H9 (cell line): ENCODE measurements around the gene ABCA4. TPM values are rescaled to one million over a fixed set of nuclear protein-coding genes. Genes with fewer than 3 reads are reported as not detected.

Experiments used
- DNase-seq: peaks from one replicate; pipeline ENCODE4 v3.0.0-alpha.2; 2017
- H2AFZ ChIP-seq: one replicate; pipeline ENCODE4 v1.6.1; 2013; ENCODE audit warnings: mild to moderate bottlenecking, low read length, control low read depth, moderate library complexity
- H2AK5ac ChIP-seq: 2 replicates; pipeline ENCODE4 v1.6.1; 2013; ENCODE audit warnings: low read length, control low read depth, mixed read lengths; ENCODE audit not compliant: insufficient read length
- H2BK120ac ChIP-seq: one replicate; pipeline ENCODE4 v1.6.1; 2013; ENCODE audit warnings: low read depth, mild to moderate bottlenecking, low read length, control low read depth, inconsistent platforms; ENCODE audit not compliant: poor library complexity, severe bottlenecking
- H2BK12ac ChIP-seq: 2 replicates; pipeline ENCODE4 v1.6.1; 2013; ENCODE audit warnings: low read length, control low read depth, mixed read lengths, low read depth; ENCODE audit not compliant: insufficient read length
- H2BK15ac ChIP-seq: 2 replicates; pipeline ENCODE4 v1.6.1; 2013; ENCODE audit warnings: low read depth, low read length, control low read depth
- H2BK20ac ChIP-seq: one replicate; pipeline ENCODE4 v1.6.1; 2013; ENCODE audit warnings: low read depth, mild to moderate bottlenecking, low read length, control low read depth, inconsistent platforms; ENCODE audit not compliant: poor library complexity, severe bottlenecking
- H2BK5ac ChIP-seq: 2 replicates; pipeline ENCODE4 v1.6.1; 2013; ENCODE audit warnings: low read length, control low read depth, mixed read lengths; ENCODE audit not compliant: insufficient read length
- H3K14ac ChIP-seq: 2 replicates; pipeline ENCODE4 v1.6.1; 2013; ENCODE audit warnings: low read length, control low read depth; ENCODE audit not compliant: insufficient read depth
- H3K18ac ChIP-seq: 2 replicates; pipeline ENCODE4 v1.6.1; 2013; ENCODE audit warnings: low read depth, mild to moderate bottlenecking, mixed read lengths, low read length, control low read depth; ENCODE audit not compliant: insufficient read length
- H3K23ac ChIP-seq: 2 replicates; pipeline ENCODE4 v1.6.1; 2013; ENCODE audit warnings: low read length, control low read depth, mixed read lengths, low read depth; ENCODE audit not compliant: insufficient read length
- H3K23me2 ChIP-seq: 2 replicates; pipeline ENCODE4 v1.6.1; 2013; ENCODE audit warnings: low read depth, mild to moderate bottlenecking, mixed read lengths, low read length, control low read depth; ENCODE audit not compliant: insufficient read length, poor library complexity, severe bottlenecking
- H3K27ac ChIP-seq: 2 replicates; pipeline ENCODE4 v1.5.1; 2013; ENCODE audit warnings: low read length, control low read depth, mixed read lengths, low read depth; ENCODE audit not compliant: insufficient read length
- H3K27me3 ChIP-seq: 2 replicates; pipeline ENCODE4 v1.6.1; 2013; ENCODE audit warnings: low read length, control low read depth, inconsistent platforms; ENCODE audit not compliant: insufficient read depth
- H3K4ac ChIP-seq: 2 replicates; pipeline ENCODE4 v1.6.1; 2013; ENCODE audit warnings: low read depth, mild to moderate bottlenecking, control low read depth, inconsistent platforms, low read length, moderate library complexity
- H3K4me1 ChIP-seq: 2 replicates; pipeline ENCODE4 v1.6.1; 2013; ENCODE audit warnings: low read length, control low read depth, inconsistent platforms; ENCODE audit not compliant: insufficient read depth
- H3K4me2 ChIP-seq: 2 replicates; pipeline ENCODE4 v1.6.1; 2013; ENCODE audit warnings: low read length, control low read depth, mixed read lengths; ENCODE audit not compliant: insufficient read length, insufficient read depth
- H3K56ac ChIP-seq: 2 replicates; pipeline ENCODE4 v1.6.1; 2013; ENCODE audit warnings: low read depth, mild to moderate bottlenecking, mixed read lengths, low read length, control low read depth; ENCODE audit not compliant: insufficient read length
- H3K79me1 ChIP-seq: 2 replicates; pipeline ENCODE4 v1.6.1; 2013; ENCODE audit warnings: low read depth, mild to moderate bottlenecking, moderate library complexity, low read length, control low read depth, inconsistent platforms; ENCODE audit not compliant: insufficient read depth, poor library complexity, severe bottlenecking
- H3K79me2 ChIP-seq: 2 replicates; pipeline ENCODE4 v1.6.1; 2013; ENCODE audit warnings: low read length, control low read depth, inconsistent platforms; ENCODE audit not compliant: insufficient read depth
- H3K9ac ChIP-seq: 2 replicates; pipeline ENCODE4 v1.6.1; 2013; ENCODE audit warnings: low read length, control low read depth, mixed read lengths; ENCODE audit not compliant: insufficient read length; ENCODE audit errors: extremely low read depth
- H3K9me3 ChIP-seq: one replicate; pipeline ENCODE4 v1.6.1; 2013; ENCODE audit warnings: low read depth, low read length, inconsistent platforms; ENCODE audit not compliant: control insufficient read depth
- H3T11ph ChIP-seq: one replicate; pipeline ENCODE4 v1.6.1; 2013; ENCODE audit warnings: mild to moderate bottlenecking, low read length, control low read depth, inconsistent platforms
- H4K20me1 ChIP-seq: one replicate; pipeline ENCODE4 v1.6.1; 2013; ENCODE audit not compliant: control insufficient read depth, insufficient read length, insufficient read depth
- H4K5ac ChIP-seq: 2 replicates; pipeline ENCODE4 v1.6.1; 2013; ENCODE audit warnings: low read depth, mild to moderate bottlenecking, mixed read lengths, low read length, control low read depth; ENCODE audit not compliant: insufficient read length
- H4K8ac ChIP-seq: replicated peaks from 2 replicates; pipeline ENCODE4 v1.6.1; 2013; ENCODE audit warnings: low read length, control low read depth, mixed read lengths, low read depth; ENCODE audit not compliant: insufficient read length
- H4K91ac ChIP-seq: 2 replicates; pipeline ENCODE4 v1.6.1; 2013; ENCODE audit warnings: low read depth, mild to moderate bottlenecking, moderate library complexity, mixed read lengths, low read length, control low read depth; ENCODE audit not compliant: insufficient read length
- H3K27ac Mint-ChIP-seq, 3 experiments: 2 replicates in 2 of 3; 3 replicates in 1 of 3; pipeline ENCODE4 v1.8.0; 2020 to 2021; ENCODE audit warnings: mixed read lengths in 3 of 3, mild to moderate bottlenecking in 1 of 3, moderate library complexity in 1 of 3
- H3K27me3 Mint-ChIP-seq: 2 replicates; pipeline ENCODE4 v1.8.0; 2021; ENCODE audit warnings: low read depth, mild to moderate bottlenecking, moderate library complexity, mixed read lengths
- H3K36me3 Mint-ChIP-seq, 3 experiments: 2 replicates in 2 of 3; 3 replicates in 1 of 3; pipeline ENCODE4 v1.8.0; 2020 to 2021; ENCODE audit warnings: low read depth in 3 of 3, mixed read lengths in 3 of 3; ENCODE audit not compliant: insufficient read depth in 1 of 3
- H3K4me1 Mint-ChIP-seq, 2 experiments: 2 replicates each; pipeline ENCODE4 v1.8.0; 2020; ENCODE audit warnings: mixed read lengths in 2 of 2
- H3K4me3 Mint-ChIP-seq, 2 experiments: 2 replicates in 1 of 2; 3 replicates in 1 of 2; pipeline ENCODE4 v1.8.0; 2020 to 2021; ENCODE audit warnings: mild to moderate bottlenecking in 2 of 2, mixed read lengths in 2 of 2, moderate library complexity in 1 of 2
- H3K9me3 Mint-ChIP-seq, 2 experiments: 2 replicates in 1 of 2; 3 replicates in 1 of 2; pipeline ENCODE4 v1.8.0; 2020; ENCODE audit warnings: mild to moderate bottlenecking in 2 of 2, mixed read lengths in 2 of 2, moderate library complexity in 1 of 2
- CTCF ChIP-seq: fragments of 200-600 bp; sonication (generic); conservative IDR thresholded peaks from 3 replicates; pipeline ENCODE4 v1.8.0; 2021; ENCODE audit warnings: antibody characterized with exemption, mild to moderate bottlenecking
- WGBS: extraction: QIAGEN DNeasy Blood & Tissue Kit; methylation state at CpG from one replicate; pipeline ENCODE4 v1.1.7; 2013; ENCODE audit warnings: missing lambda C conversion rate, low lambda C conversion rate, mixed read lengths; ENCODE audit not compliant: insufficient read length; ENCODE audit errors: extremely low coverage; 5-methylcytosine and 5-hydroxymethylcytosine counted together
- total RNA-seq: library from RNA; stranded (reverse); gene quantifications from 2 replicates; pipeline ENCODE4 v1.2.1, GENCODE V29; 2021

Gene ABCA4
- total RNA-seq, 1 experiment from 2014 or later = not detected

GRCh38 chr1:93993731-93994130 is 127.2 kb downstream of the ABCA4 start:
- no peak overlapping the region for H4K5ac ChIP-seq
- H3K9ac ChIP-seq = no peak overlapping the region
- H3K27me3 ChIP-seq = no peaks in the 10 kb centered on the region
- H3K27ac ChIP-seq = no peak overlapping the region
- H3K79me2 ChIP-seq = no peaks in the 10 kb centered on the region
- no peaks in the 10 kb centered on the region for H3K79me1 ChIP-seq
- H4K20me1 ChIP-seq = no peaks in the 10 kb centered on the region
- no peak overlapping the region for H2BK12ac ChIP-seq
- no peak overlapping the region for H3K4me2 ChIP-seq
- H3K18ac ChIP-seq = no peak overlapping the region
- no peak overlapping the region for H3T11ph ChIP-seq
- TF ChIP-seq CTCF = no peak
- no peak overlapping the region for H2BK120ac ChIP-seq
- Mint-ChIP-seq H3K4me1 (no peaks in the 10 kb centered on the region; a peak in 2 of 4 replicates), H3K36me3 (no peaks in the 10 kb centered on the region), H3K27ac (peak overlapping the region in 1 of 3 experiments; percentile 59; a peak in 1 of 7 replicates), H3K9me3 (no peaks in the 10 kb centered on the region), H3K4me3 (no peak overlapping the region), H3K27me3 (no peaks in the 10 kb centered on the region)
- H2BK15ac ChIP-seq = no peak overlapping the region
- H3K4me1 ChIP-seq = no peaks in the 10 kb centered on the region
- H2AK5ac ChIP-seq = no peak overlapping the region
- no peaks in the 10 kb centered on the region for H3K9me3 ChIP-seq
- H2BK5ac ChIP-seq = no peak overlapping the region
- no CpG with 5 or more reads among the region's 6 CpGs for WGBS
- H3K56ac ChIP-seq = no peak overlapping the region
- H3K23me2 ChIP-seq = no peaks in the 10 kb centered on the region
- no peak overlapping the region for H2AFZ ChIP-seq
- no peak overlapping the region for H3K14ac ChIP-seq
- H3K23ac ChIP-seq = no peak overlapping the region
- H4K8ac ChIP-seq = no peak overlapping the region
- H2BK20ac ChIP-seq = no peak overlapping the region
- no peak overlapping the region for H3K4ac ChIP-seq
- no peak for DNase-seq
- no peak overlapping the region for H4K91ac ChIP-seq
